ENCODE results near the gene FA2H.

- TF ChIP-seq, protein P1, sequence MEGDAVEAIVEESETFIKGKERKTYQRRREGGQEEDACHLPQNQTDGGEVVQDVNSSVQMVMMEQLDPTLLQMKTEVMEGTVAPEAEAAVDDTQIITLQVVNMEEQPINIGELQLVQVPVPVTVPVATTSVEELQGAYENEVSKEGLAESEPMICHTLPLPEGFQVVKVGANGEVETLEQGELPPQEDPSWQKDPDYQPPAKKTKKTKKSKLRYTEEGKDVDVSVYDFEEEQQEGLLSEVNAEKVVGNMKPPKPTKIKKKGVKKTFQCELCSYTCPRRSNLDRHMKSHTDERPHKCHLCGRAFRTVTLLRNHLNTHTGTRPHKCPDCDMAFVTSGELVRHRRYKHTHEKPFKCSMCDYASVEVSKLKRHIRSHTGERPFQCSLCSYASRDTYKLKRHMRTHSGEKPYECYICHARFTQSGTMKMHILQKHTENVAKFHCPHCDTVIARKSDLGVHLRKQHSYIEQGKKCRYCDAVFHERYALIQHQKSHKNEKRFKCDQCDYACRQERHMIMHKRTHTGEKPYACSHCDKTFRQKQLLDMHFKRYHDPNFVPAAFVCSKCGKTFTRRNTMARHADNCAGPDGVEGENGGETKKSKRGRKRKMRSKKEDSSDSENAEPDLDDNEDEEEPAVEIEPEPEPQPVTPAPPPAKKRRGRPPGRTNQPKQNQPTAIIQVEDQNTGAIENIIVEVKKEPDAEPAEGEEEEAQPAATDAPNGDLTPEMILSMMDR (conservative IDR thresholded peaks at IDR 0.05; ENCODE audit: low read depth in 2 of 2): no peak
- TF ChIP-seq EZH2 (IDR thresholded peaks at IDR 0.05; ENCODE audit: low read depth, unreplicated experiment) (no peak), POLR2AphosphoS5 (IDR thresholded peaks at IDR 0.05; ENCODE audit: low read depth) (no peak), EZH2phosphoT487 (IDR thresholded peaks at IDR 0.05; ENCODE audit: unreplicated experiment) (no peak), CREB1 (CRISPR knock-in tag; IDR thresholded peaks at IDR 0.05; ENCODE audit: low read depth) (no peak), ZNF114 (CRISPR knock-in tag; IDR thresholded peaks at IDR 0.05) (no peak)
- TF ChIP-seq, protein P2, sequence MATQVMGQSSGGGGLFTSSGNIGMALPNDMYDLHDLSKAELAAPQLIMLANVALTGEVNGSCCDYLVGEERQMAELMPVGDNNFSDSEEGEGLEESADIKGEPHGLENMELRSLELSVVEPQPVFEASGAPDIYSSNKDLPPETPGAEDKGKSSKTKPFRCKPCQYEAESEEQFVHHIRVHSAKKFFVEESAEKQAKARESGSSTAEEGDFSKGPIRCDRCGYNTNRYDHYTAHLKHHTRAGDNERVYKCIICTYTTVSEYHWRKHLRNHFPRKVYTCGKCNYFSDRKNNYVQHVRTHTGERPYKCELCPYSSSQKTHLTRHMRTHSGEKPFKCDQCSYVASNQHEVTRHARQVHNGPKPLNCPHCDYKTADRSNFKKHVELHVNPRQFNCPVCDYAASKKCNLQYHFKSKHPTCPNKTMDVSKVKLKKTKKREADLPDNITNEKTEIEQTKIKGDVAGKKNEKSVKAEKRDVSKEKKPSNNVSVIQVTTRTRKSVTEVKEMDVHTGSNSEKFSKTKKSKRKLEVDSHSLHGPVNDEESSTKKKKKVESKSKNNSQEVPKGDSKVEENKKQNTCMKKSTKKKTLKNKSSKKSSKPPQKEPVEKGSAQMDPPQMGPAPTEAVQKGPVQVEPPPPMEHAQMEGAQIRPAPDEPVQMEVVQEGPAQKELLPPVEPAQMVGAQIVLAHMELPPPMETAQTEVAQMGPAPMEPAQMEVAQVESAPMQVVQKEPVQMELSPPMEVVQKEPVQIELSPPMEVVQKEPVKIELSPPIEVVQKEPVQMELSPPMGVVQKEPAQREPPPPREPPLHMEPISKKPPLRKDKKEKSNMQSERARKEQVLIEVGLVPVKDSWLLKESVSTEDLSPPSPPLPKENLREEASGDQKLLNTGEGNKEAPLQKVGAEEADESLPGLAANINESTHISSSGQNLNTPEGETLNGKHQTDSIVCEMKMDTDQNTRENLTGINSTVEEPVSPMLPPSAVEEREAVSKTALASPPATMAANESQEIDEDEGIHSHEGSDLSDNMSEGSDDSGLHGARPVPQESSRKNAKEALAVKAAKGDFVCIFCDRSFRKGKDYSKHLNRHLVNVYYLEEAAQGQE (IDR thresholded peaks at IDR 0.05; ENCODE audit: unreplicated experiment): no peak
- TF ChIP-seq, protein P3, sequence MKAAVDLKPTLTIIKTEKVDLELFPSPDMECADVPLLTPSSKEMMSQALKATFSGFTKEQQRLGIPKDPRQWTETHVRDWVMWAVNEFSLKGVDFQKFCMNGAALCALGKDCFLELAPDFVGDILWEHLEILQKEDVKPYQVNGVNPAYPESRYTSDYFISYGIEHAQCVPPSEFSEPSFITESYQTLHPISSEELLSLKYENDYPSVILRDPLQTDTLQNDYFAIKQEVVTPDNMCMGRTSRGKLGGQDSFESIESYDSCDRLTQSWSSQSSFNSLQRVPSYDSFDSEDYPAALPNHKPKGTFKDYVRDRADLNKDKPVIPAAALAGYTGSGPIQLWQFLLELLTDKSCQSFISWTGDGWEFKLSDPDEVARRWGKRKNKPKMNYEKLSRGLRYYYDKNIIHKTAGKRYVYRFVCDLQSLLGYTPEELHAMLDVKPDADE (IDR thresholded peaks at IDR 0.05): no peak
Measured at GRCh38 chr16:74807052-74807646, 32.5 kb upstream of the FA2H start.

Measured in GM23338 (cell line).